Esophagus muscularis mucosa (tissue), 4 donors: ENCODE data around the gene PARP9.

Experiments
- EP300 ChIP-seq: sonication (generic); formaldehyde crosslinking; IDR thresholded peaks from one replicate; pipeline ENCODE4 v1.6.1; 2017; ENCODE audit warnings: antibody characterized with exemption
- POLR2A ChIP-seq: fragments of 450-650 bp; IDR thresholded peaks from one replicate; pipeline ENCODE4 v1.6.1; 2017; ENCODE audit warnings: antibody characterized with exemption, moderate library complexity, mild to moderate bottlenecking, low read depth
- TF ChIP-seq, protein P1 (sequence below), 3 experiments: fragments of 200-600 bp in 2 of 3; fragments of 450-650 bp in 1 of 3; sonication (generic) in 2 of 3; IDR thresholded peaks; one replicate each; pipeline ENCODE4 v1.5.1; 2017 to 2019; ENCODE audit warnings: antibody characterized with exemption in 3 of 3, mild to moderate bottlenecking in 2 of 3, moderate library complexity in 1 of 3

DNA sequence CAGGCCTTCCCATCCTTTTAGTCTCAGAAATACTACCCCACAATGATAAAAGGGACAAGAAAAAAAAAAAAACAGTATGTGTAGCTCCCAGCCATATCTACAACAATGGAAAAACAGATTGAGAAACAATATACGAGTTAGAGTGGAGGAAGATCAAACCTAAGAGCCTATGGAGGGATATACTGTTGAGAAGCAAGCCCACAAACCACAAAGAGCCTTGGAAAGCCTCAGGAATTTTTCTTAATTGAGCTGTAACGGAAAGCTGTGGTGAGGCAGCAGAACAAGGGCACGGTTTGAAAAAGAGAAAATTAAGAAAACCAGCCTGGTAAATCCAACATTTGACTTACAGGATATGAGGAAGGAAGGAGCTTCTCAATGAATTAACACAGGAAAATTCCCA lies 70.8 kb downstream of the PARP9 start:
- TF ChIP-seq POLR2A (no peak), EP300 (no peak)
- TF ChIP-seq, protein P1, sequence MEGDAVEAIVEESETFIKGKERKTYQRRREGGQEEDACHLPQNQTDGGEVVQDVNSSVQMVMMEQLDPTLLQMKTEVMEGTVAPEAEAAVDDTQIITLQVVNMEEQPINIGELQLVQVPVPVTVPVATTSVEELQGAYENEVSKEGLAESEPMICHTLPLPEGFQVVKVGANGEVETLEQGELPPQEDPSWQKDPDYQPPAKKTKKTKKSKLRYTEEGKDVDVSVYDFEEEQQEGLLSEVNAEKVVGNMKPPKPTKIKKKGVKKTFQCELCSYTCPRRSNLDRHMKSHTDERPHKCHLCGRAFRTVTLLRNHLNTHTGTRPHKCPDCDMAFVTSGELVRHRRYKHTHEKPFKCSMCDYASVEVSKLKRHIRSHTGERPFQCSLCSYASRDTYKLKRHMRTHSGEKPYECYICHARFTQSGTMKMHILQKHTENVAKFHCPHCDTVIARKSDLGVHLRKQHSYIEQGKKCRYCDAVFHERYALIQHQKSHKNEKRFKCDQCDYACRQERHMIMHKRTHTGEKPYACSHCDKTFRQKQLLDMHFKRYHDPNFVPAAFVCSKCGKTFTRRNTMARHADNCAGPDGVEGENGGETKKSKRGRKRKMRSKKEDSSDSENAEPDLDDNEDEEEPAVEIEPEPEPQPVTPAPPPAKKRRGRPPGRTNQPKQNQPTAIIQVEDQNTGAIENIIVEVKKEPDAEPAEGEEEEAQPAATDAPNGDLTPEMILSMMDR (IDR thresholded peaks at IDR 0.05), result no peak
